MM.1S (cell line): Measurements from ENCODE around the gene CGB2.

Experiments
- EZH2 ChIP-seq: fragments of 300-600 bp; sonication (generic); optimal IDR thresholded peaks from 2 replicates; pipeline ENCODE3; 2017; ENCODE audit warnings: low read depth, mild to moderate bottlenecking, antibody characterized with exemption, low read length, mixed read lengths
- TF ChIP-seq, protein P1 (sequence below): fragments of 300-600 bp; sonication (generic); IDR thresholded peaks from 2 replicates; pipeline ENCODE4 v1.5.1; 2016; ENCODE audit warnings: antibody characterized with exemption, low read length, mixed read lengths

DNA sequence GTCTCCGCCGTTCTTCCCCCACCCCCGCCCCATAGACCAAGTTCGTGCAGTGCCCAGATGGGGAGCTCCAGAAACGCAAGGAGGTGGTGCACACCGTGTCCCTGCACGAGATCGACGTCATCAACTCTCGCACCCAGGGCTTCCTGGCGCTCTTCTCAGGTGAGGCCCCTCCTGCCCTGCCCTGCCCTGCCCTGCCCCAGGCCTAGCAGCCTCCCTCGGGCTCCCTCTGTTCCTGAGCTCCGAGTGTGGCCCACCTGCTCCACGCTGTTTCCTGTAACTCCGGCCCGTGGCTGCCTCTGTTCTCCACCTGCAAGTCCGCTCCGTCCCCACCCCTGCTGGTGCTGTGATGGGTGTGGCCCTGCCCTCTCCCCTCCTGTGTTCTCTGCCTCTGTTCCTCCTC is 21.2 kb upstream of the CGB2 start:
- TF ChIP-seq, protein P1, sequence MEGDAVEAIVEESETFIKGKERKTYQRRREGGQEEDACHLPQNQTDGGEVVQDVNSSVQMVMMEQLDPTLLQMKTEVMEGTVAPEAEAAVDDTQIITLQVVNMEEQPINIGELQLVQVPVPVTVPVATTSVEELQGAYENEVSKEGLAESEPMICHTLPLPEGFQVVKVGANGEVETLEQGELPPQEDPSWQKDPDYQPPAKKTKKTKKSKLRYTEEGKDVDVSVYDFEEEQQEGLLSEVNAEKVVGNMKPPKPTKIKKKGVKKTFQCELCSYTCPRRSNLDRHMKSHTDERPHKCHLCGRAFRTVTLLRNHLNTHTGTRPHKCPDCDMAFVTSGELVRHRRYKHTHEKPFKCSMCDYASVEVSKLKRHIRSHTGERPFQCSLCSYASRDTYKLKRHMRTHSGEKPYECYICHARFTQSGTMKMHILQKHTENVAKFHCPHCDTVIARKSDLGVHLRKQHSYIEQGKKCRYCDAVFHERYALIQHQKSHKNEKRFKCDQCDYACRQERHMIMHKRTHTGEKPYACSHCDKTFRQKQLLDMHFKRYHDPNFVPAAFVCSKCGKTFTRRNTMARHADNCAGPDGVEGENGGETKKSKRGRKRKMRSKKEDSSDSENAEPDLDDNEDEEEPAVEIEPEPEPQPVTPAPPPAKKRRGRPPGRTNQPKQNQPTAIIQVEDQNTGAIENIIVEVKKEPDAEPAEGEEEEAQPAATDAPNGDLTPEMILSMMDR, result no peak
- no peak for TF ChIP-seq EZH2
